K562 (cell line): ENCODE data around the gene ZKSCAN3. TPM values are rescaled to one million over a fixed set of nuclear protein-coding genes. Genes with fewer than 3 reads are reported as not detected.

Source experiments
- ARID2 ChIP-seq: fragments of 450-650 bp; IDR thresholded peaks from 2 replicates; pipeline ENCODE4 v1.6.1; 2017; ENCODE audit warnings: antibody characterized with exemption, mild to moderate bottlenecking
- CEBPG ChIP-seq, 3 experiments: fragments of 200-800 bp in 1 of 3; sonication (Bioruptor generic) in 1 of 3; sonication (generic) in 1 of 3; formaldehyde crosslinking in 1 of 3; IDR thresholded peaks in 2 of 3; conservative IDR thresholded peaks in 1 of 3; 2 replicates each; pipeline versions ENCODE4 v1.6.1 to v1.8.0; 2016 to 2022; ENCODE audit warnings: missing compliant biosample characterization in 2 of 3, missing genetic modification characterization in 2 of 3, mild to moderate bottlenecking in 1 of 3, missing genetic modification reagents in 1 of 3
- CHD1 ChIP-seq: fragments of 200-600 bp; sonication (generic); IDR thresholded peaks from one replicate; pipeline ENCODE4 v1.6.1; 2012; ENCODE audit warnings: mild to moderate bottlenecking, moderate library complexity, low read length, inconsistent platforms
- KAT7 ChIP-seq: sonication (generic); formaldehyde crosslinking; IDR thresholded peaks from 2 replicates; pipeline ENCODE4 v1.8.0; 2022; ENCODE audit warnings: missing genetic modification reagents, mild to moderate bottlenecking, borderline replicate concordance
- NFIC ChIP-seq: fragments of 450-650 bp; IDR thresholded peaks from 2 replicates; pipeline ENCODE4 v1.6.1; 2017; ENCODE audit warnings: mild to moderate bottlenecking, inconsistent platforms
- SIN3B ChIP-seq: fragments of 450-650 bp; IDR thresholded peaks from 2 replicates; pipeline ENCODE4 v1.6.1; 2017; ENCODE audit warnings: low read depth, mild to moderate bottlenecking, moderate library complexity
- SRSF3 ChIP-seq: fragments of 200-400 bp; formaldehyde crosslinking; IDR thresholded peaks from 2 replicates; pipeline ENCODE4 v1.6.1; 2016; ENCODE audit warnings: mild to moderate bottlenecking, low read length, moderate library complexity; ENCODE audit not compliant: insufficient read depth
- polyA plus RNA-seq, 8 experiments: library from polyadenylated mRNA; depleted of rRNA in 4 of 8; stranded (reverse) in 5 of 8; unstranded in 3 of 8; fragments of >200 nt; fragmentation: Nextera tagmentation in 2 of 8; fragmentation: Illumina TruSeq in 1 of 8; extraction: Ambion mirVana in 2 of 8; extraction: Trizol in 1 of 8; gene quantifications; 2 replicates each; pipeline versions ENCODE4 v1.2.1 to v1.2.3, GENCODE V29; 2011 to 2014; ENCODE audit warnings: inconsistent platforms in 1 of 8, missing spikeins in 1 of 8
- total RNA-seq, 7 experiments: library from RNA; depleted of rRNA in 6 of 7; stranded (reverse); fragments of >200 nt in 6 of 7; fragmentation: Illumina TruSeq in 2 of 7; extraction: Trizol in 2 of 7; gene quantifications; 2 replicates each; pipeline versions ENCODE4 v1.2.1 to v1.2.3, GENCODE V29; 2011 to 2021; ENCODE audit warnings: low replicate concordance in 1 of 7
- TF ChIP-seq, protein P1 (sequence below): IDR thresholded peaks from 2 replicates; pipeline ENCODE4 v1.6.1; 2012; ENCODE audit warnings: low read depth, low read length, improper control_type of control experiment, borderline replicate concordance
- TF ChIP-seq, protein P2 (sequence below): IDR thresholded peaks from 2 replicates; pipeline ENCODE4 v1.6.1; 2011; ENCODE audit warnings: borderline replicate concordance, low read depth, mild to moderate bottlenecking, moderate library complexity, low read length; ENCODE audit not compliant: insufficient read depth, poor library complexity, severe bottlenecking
- TF ChIP-seq, protein P3 (sequence below): fragments of 450-650 bp; IDR thresholded peaks from 2 replicates; pipeline ENCODE4 v1.6.1; 2018; ENCODE audit not compliant: partially characterized antibody

Gene ZKSCAN3
- total and polyA plus RNA-seq, 9 of the 15 experiments (the other 6 are each of a cell fraction or from before 2014, with no cell fraction given): 3.0 to 12.4 (median 10.2) TPM

DNA sequence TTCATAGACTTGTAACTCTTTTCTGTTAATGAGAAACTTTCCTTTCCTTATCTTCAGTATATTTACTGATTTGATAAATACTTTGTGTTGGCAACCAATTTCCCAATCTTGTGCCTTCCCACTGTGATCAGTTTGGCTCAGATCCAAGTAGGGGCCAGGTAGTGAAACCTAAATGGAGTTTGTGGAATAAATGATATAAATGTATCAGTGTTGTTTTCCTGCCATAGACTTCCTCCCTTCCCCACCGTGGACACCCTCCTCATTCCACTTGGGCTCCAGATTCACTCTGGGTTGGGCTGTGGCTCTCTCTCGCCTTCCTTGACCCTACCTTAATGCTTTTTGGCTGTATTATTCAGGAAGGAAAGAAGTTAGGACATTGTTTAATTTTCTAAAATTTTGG is 1.3 kb downstream of the ZKSCAN3 start (continued):
- TF ChIP-seq, protein P1, sequence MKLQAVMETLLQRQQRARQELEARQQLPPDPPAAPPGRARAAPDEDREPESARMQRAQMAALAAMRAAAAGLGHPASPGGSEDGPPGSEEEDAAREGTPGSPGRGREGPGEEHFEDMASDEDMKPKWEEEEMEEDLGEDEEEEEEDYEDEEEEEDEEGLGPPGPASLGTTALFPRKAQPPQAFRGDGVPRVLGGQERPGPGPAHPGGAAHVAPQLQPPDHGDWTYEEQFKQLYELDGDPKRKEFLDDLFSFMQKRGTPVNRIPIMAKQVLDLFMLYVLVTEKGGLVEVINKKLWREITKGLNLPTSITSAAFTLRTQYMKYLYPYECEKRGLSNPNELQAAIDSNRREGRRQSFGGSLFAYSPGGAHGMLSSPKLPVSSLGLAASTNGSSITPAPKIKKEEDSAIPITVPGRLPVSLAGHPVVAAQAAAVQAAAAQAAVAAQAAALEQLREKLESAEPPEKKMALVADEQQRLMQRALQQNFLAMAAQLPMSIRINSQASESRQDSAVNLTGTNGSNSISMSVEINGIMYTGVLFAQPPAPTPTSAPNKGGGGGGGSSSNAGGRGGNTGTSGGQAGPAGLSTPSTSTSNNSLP: peak; percentile 18; the same call in 1 of the 2 replicates
- peak; percentile 97 for TF ChIP-seq NFIC
- TF ChIP-seq, protein P2, sequence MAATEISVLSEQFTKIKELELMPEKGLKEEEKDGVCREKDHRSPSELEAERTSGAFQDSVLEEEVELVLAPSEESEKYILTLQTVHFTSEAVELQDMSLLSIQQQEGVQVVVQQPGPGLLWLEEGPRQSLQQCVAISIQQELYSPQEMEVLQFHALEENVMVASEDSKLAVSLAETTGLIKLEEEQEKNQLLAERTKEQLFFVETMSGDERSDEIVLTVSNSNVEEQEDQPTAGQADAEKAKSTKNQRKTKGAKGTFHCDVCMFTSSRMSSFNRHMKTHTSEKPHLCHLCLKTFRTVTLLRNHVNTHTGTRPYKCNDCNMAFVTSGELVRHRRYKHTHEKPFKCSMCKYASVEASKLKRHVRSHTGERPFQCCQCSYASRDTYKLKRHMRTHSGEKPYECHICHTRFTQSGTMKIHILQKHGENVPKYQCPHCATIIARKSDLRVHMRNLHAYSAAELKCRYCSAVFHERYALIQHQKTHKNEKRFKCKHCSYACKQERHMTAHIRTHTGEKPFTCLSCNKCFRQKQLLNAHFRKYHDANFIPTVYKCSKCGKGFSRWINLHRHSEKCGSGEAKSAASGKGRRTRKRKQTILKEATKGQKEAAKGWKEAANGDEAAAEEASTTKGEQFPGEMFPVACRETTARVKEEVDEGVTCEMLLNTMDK: no peak
- TF ChIP-seq, protein P3, sequence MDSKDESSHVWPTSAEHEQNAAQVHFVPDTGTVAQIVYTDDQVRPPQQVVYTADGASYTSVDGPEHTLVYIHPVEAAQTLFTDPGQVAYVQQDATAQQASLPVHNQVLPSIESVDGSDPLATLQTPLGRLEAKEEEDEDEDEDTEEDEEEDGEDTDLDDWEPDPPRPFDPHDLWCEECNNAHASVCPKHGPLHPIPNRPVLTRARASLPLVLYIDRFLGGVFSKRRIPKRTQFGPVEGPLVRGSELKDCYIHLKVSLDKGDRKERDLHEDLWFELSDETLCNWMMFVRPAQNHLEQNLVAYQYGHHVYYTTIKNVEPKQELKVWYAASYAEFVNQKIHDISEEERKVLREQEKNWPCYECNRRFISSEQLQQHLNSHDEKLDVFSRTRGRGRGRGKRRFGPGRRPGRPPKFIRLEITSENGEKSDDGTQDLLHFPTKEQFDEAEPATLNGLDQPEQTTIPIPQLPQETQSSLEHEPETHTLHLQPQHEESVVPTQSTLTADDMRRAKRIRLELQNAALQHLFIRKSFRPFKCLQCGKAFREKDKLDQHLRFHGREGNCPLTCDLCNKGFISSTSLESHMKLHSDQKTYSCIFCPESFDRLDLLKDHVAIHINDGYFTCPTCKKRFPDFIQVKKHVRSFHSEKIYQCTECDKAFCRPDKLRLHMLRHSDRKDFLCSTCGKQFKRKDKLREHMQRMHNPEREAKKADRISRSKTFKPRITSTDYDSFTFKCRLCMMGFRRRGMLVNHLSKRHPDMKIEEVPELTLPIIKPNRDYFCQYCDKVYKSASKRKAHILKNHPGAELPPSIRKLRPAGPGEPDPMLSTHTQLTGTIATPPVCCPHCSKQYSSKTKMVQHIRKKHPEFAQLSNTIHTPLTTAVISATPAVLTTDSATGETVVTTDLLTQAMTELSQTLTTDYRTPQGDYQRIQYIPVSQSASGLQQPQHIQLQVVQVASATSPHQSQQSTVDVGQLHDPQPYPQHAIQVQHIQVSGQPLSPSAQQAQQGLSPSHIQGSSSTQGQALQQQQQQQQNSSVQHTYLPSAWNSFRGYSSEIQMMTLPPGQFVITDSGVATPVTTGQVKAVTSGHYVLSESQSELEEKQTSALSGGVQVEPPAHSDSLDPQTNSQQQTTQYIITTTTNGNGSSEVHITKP: no peak
- peak; percentile 69; the same call in 1 of the 2 replicates for TF ChIP-seq KAT7
- TF ChIP-seq CEBPG (CRISPR knock-in tag; IDR thresholded peaks at IDR 0.05): no peak
- 0 out of 4 replicates have a peak, but pooled peaks of 1 of the 2 experiments have one; percentile 22 for TF ChIP-seq CEBPG (tag; conservative IDR thresholded peaks at IDR 0.05 in 1 of 2, IDR thresholded peaks at IDR 0.05 in 1 of 2)
- peak; percentile 76 for TF ChIP-seq CHD1
- TF ChIP-seq SRSF3: no peak
- TF ChIP-seq SIN3B: no peak
- no peak for TF ChIP-seq ARID2
